C1 segment of cervical spinal cord (tissue), 14 donors: ENCODE results near the gene SRXN1.
"Not testable (repeated sequence)": the region's sequence is repeated elsewhere in the genome, so short reads cannot be mapped to it uniquely, and the experiment has no call there.

Experiments used
- DNase-seq, 14 donors: peaks; one replicate each; lab custom pipeline; 2025; lab: John Stamatoyannopoulos, UW

Gene SRXN1

GRCh38 chr20:653110-653589, at the start of gene SRXN1:
TSS of gene SRXN1 (minus strand) at chr20:653200. CDS start at chr20:653185, 15 bp downstream.
- peak in 13 of 14 donors; percentile 27 to 85 (median 71) for DNase-seq

GRCh38 chr20:701401-702129, 48.6 kb upstream of the SRXN1 start:
- peak in 2 of 14 donors; percentile 26 to 91 for DNase-seq

- peak in 11 of 14 donors; percentile 22 to 98 (median 58) for DNase-seq
Observed at GRCh38 chr20:699811-700338, 46.9 kb upstream of the SRXN1 start.

GRCh38 chr20:699342-699741, 46.3 kb upstream of the SRXN1 start:
- DNase-seq: peak in 1 of 14 donors; percentile 38

- DNase-seq: no peak
Observed at GRCh38 chr20:698276-698675, 45.3 kb upstream of the SRXN1 start.

- DNase-seq: no peak
Observed at GRCh38 chr20:697826-698225, 44.8 kb upstream of the SRXN1 start.

- no peak for DNase-seq
Observed at GRCh38 chr20:695165-695866, 42.3 kb upstream of the SRXN1 start.

- no peak for DNase-seq
Observed at GRCh38 chr20:694496-694895, 41.5 kb upstream of the SRXN1 start.

GRCh38 chr20:693786-694185, 40.8 kb upstream of the SRXN1 start:
- DNase-seq: not testable (repeated sequence)

- no peak for DNase-seq
Observed at GRCh38 chr20:692044-692443, 39.0 kb upstream of the SRXN1 start.

GRCh38 chr20:689947-690346, 36.9 kb upstream of the SRXN1 start:
- DNase-seq: no peak

- DNase-seq: no peak
Observed at GRCh38 chr20:689348-689747, 36.3 kb upstream of the SRXN1 start.

GRCh38 chr20:688809-689212, 35.8 kb upstream of the SRXN1 start:
- peak in 3 of 14 donors; percentile 9 to 32 (median 28) for DNase-seq

GRCh38 chr20:687468-688203, 34.6 kb upstream of the SRXN1 start:
- no peak for DNase-seq

GRCh38 chr20:684676-685319, 31.8 kb upstream of the SRXN1 start:
- no peak for DNase-seq

GRCh38 chr20:682123-682522, 29.1 kb upstream of the SRXN1 start:
- DNase-seq: no peak

GRCh38 chr20:680638-681187, 27.7 kb upstream of the SRXN1 start:
- no peak for DNase-seq

GRCh38 chr20:677957-678356, 25.0 kb upstream of the SRXN1 start:
- no peak for DNase-seq

GRCh38 chr20:676967-677366, 24.0 kb upstream of the SRXN1 start:
- DNase-seq: no peak

- no peak for DNase-seq
Observed at GRCh38 chr20:676315-676937, 23.4 kb upstream of the SRXN1 start.
